Measurements from ENCODE around the gene RASD2.

The RASD2 gene

GRCh38 chr22:35556666-35557065 lies 16.0 kb downstream of the RASD2 start:
- H3K27ac ChIP-seq, result no peak overlapping the region
- no peak for DNase-seq (ENCODE audit: low read depth, low spot score)

GRCh38 chr22:35558031-35558430 lies 17.4 kb downstream of the RASD2 start:
- H3K27ac ChIP-seq, result no peak overlapping the region
- DNase-seq (ENCODE audit: low read depth, low spot score), result no peak

GRCh38 chr22:35558719-35559118 lies 18.1 kb downstream of the RASD2 start:
- no peak for DNase-seq (ENCODE audit: low read depth, low spot score)
- no peak overlapping the region for H3K27ac ChIP-seq

GRCh38 chr22:35559354-35560005 lies 18.8 kb downstream of the RASD2 start:
- no peak overlapping the region for H3K27ac ChIP-seq
- no peak for DNase-seq (ENCODE audit: low read depth, low spot score)

GRCh38 chr22:35560366-35560765 lies 19.7 kb downstream of the RASD2 start:
- H3K27ac ChIP-seq, result no peak overlapping the region

GRCh38 chr22:35560824-35561223 lies 20.2 kb downstream of the RASD2 start:
- no peak overlapping the region for H3K27ac ChIP-seq
- DNase-seq (ENCODE audit: low read depth, low spot score), result no peak

More at GRCh38 chr22:35560366-35560765, 19.7 kb downstream of the RASD2 start:
- DNase-seq (ENCODE audit: low read depth, low spot score), result no peak

- H3K27ac ChIP-seq, result no peak overlapping the region
- DNase-seq (ENCODE audit: low read depth, low spot score), result no peak
These were observed 21.3 kb downstream of the RASD2 start for GRCh38 chr22:35561796-35562526.

- no peak overlapping the region for H3K27ac ChIP-seq
- no peak for DNase-seq (ENCODE audit: low read depth, low spot score)
These were observed 22.6 kb downstream of the RASD2 start for GRCh38 chr22:35563211-35563610.

GRCh38 chr22:35564975-35565867 lies 24.6 kb downstream of the RASD2 start:
- no peak for DNase-seq (ENCODE audit: low read depth, low spot score)
- no peak overlapping the region for H3K27ac ChIP-seq

GRCh38 chr22:35567351-35568141 lies 26.9 kb downstream of the RASD2 start:
- DNase-seq (ENCODE audit: low read depth, low spot score), result no peak
- no peak overlapping the region for H3K27ac ChIP-seq

- no peak for DNase-seq (ENCODE audit: low read depth, low spot score)
- H3K27ac ChIP-seq, result no peak overlapping the region
These were observed 28.4 kb downstream of the RASD2 start for GRCh38 chr22:35568751-35569739.

- H3K27ac ChIP-seq, result no peak overlapping the region
- DNase-seq (ENCODE audit: low read depth, low spot score), result no peak
These were observed 29.3 kb downstream of the RASD2 start for GRCh38 chr22:35569916-35570315.

- no peak overlapping the region for H3K27ac ChIP-seq
- no peak for DNase-seq (ENCODE audit: low read depth, low spot score)
These were observed 30.1 kb downstream of the RASD2 start for GRCh38 chr22:35570686-35571194.

- DNase-seq (ENCODE audit: low read depth, low spot score), result no peak
- no peak overlapping the region for H3K27ac ChIP-seq
These were observed 31.9 kb downstream of the RASD2 start for GRCh38 chr22:35572556-35572955.

GRCh38 chr22:35575116-35575748 lies 34.6 kb downstream of the RASD2 start:
- no peak overlapping the region for H3K27ac ChIP-seq
- DNase-seq (ENCODE audit: low read depth, low spot score), result no peak

- no peak for DNase-seq (ENCODE audit: low read depth, low spot score)
- no peak overlapping the region for H3K27ac ChIP-seq
These were observed 36.0 kb downstream of the RASD2 start for GRCh38 chr22:35576671-35577070.

GRCh38 chr22:35577799-35578659 lies 37.4 kb downstream of the RASD2 start:
- no peak overlapping the region for H3K27ac ChIP-seq
- no peak for DNase-seq (ENCODE audit: low read depth, low spot score)
